Activated CD8-positive, alpha-beta T cell treated with anti-CD3 and anti-CD28 coated beads for 36 hours (primary cell): Measurements from ENCODE around the gene TTC39C. TPM values are rescaled to one million over a fixed set of nuclear protein-coding genes. Genes with fewer than 3 reads are reported as not detected.
"Not testable (repeated sequence)": the region's sequence is repeated elsewhere in the genome, so short reads cannot be mapped to it uniquely, and the experiment has no call there.

Source experiments
- ATAC-seq: fragments of 200-7000 bp; cut with Tn5 transposase; one replicate; pipeline ENCODE4 v1.10.0; 2021; ENCODE audit warnings: mild to moderate bottlenecking, moderate library complexity
- CTCF ChIA-PET: fragments of 350-600 bp; sonication (Branson Sonifier 250); formaldehyde crosslinking; loops from one replicate; lab custom pipeline; 2021; ENCODE audit warnings: antibody characterized with exemption; lab: Charles Lee
- POLR2A ChIA-PET: fragments of 350-600 bp; sonication (Branson Sonifier 250); formaldehyde crosslinking; loops from one replicate; lab custom pipeline; 2021; ENCODE audit warnings: antibody characterized with exemption; lab: Charles Lee
- DNase-seq: peaks from one replicate; pipeline ENCODE4 v3.0.0-alpha.2; 2020
- H3K27ac Mint-ChIP-seq: one replicate; pipeline ENCODE4 v1.8.0; 2021; ENCODE audit warnings: mild to moderate bottlenecking, mixed read lengths
- H3K27me3 Mint-ChIP-seq: one replicate; pipeline ENCODE4 v1.8.0; 2021; ENCODE audit warnings: mixed read lengths
- H3K36me3 Mint-ChIP-seq: one replicate; pipeline ENCODE4 v1.8.0; 2021; ENCODE audit warnings: low read depth, mixed read lengths
- H3K4me1 Mint-ChIP-seq: one replicate; pipeline ENCODE4 v1.8.0; 2021; ENCODE audit warnings: low read depth, mixed read lengths
- H3K4me3 Mint-ChIP-seq: one replicate; pipeline ENCODE4 v1.8.0; 2021; ENCODE audit warnings: mild to moderate bottlenecking, moderate library complexity, mixed read lengths
- H3K9me3 Mint-ChIP-seq: one replicate; pipeline ENCODE4 v1.8.0; 2021; ENCODE audit warnings: mixed read lengths
- CTCF ChIP-seq: fragments of 200-600 bp; IDR thresholded peaks from one replicate; pipeline ENCODE4 v1.8.0; 2022; ENCODE audit warnings: antibody characterized with exemption, mild to moderate bottlenecking
- intact Hi-C: fragments of 100-400 bp; cut with micrococcal nuclease; formaldehyde crosslinking; loops from one replicate; pipeline ENCODE4 v1.10.0; 2022
- total RNA-seq, 2 experiments: library from RNA; stranded (reverse); gene quantifications; one replicate each; pipeline ENCODE4 v1.2.3, GENCODE V29; 2021

The TTC39C gene
- total RNA-seq, 2 experiments from 2014 or later: 37.9 to 43.0 TPM

- Mint-ChIP-seq H3K27ac (no peak overlapping the region), H3K4me3 (peak overlapping the region; percentile 77), H3K4me1 (peaks cover 11% of the 10 kb centered on the region), H3K36me3 (peaks cover 1% of the 10 kb centered on the region), H3K27me3 (peaks cover 11% of the 10 kb centered on the region), H3K9me3 (no peaks in the 10 kb centered on the region)
- CTCF ChIA-PET: interaction anchor here (0.8 to 2.1 kb wide), 3 partner anchors 219 to 350 kb away, joined by 3 to 6 read pairs (median 5); no protein-coding TSS in a partner anchor
- POLR2A ChIA-PET: interaction anchor here (0.5 to 1.2 kb wide), 2 partner anchors 170 to 1454 kb away, joined by 3 read pairs; no protein-coding TSS in a partner anchor
- intact Hi-C loops: no loop called here
- TF ChIP-seq CTCF: no peak
- ATAC-seq: peak; percentile 22
- DNase-seq: no peak
Measured at GRCh38 chr18:24138409-24138788, 123.8 kb downstream of the TTC39C start.

GRCh38 chr18:24138789-24139616 is 124.4 kb downstream of the TTC39C start, which contains the start of gene CABYR:
Gene CABYR (plus strand): TSS chr18:24139062. CDS start chr18:24143115, 4,053 bp downstream.
- Mint-ChIP-seq H3K36me3 (peaks cover 1% of the 10 kb centered on the region), H3K27me3 (peaks cover 12% of the 10 kb centered on the region), H3K4me1 (peaks cover 11% of the 10 kb centered on the region), H3K4me3 (peak within 1 kb of the TSS; percentile 77), H3K27ac (peak within 1 kb of the TSS; percentile 14), H3K9me3 (no peaks in the 10 kb centered on the region)
- DNase-seq (peak; percentile 81), ATAC-seq (peak; percentile 97)
- intact Hi-C loops: no loop called here
- ChIA-PET CTCF (interaction anchor here (0.8 to 2.1 kb wide), 3 partner anchors 219 to 350 kb away, joined by 3 to 6 read pairs (median 5); no protein-coding TSS in a partner anchor), POLR2A (interaction anchor here (0.5 to 1.2 kb wide), 2 partner anchors 171 to 1454 kb away, joined by 3 read pairs; no protein-coding TSS in a partner anchor)
- no peak for TF ChIP-seq CTCF

- POLR2A ChIA-PET: no interaction called here
- no peaks in the 10 kb centered on the region for H3K36me3 Mint-ChIP-seq
- CTCF ChIA-PET: interaction anchor here (1.8 kb wide), 1 partner anchor 222 kb away, joined by 6 read pairs; no protein-coding TSS in a partner anchor
- DNase-seq: no peak
- no peak for TF ChIP-seq CTCF
- peaks cover 11% of the 10 kb centered on the region for H3K4me1 Mint-ChIP-seq
- H3K4me3 Mint-ChIP-seq: no peak overlapping the region
- ATAC-seq: no peak
- intact Hi-C loops: no loop called here
- H3K27me3 Mint-ChIP-seq: peaks cover 20% of the 10 kb centered on the region
- H3K27ac Mint-ChIP-seq: no peak overlapping the region
- H3K9me3 Mint-ChIP-seq: no peaks in the 10 kb centered on the region
Measured at GRCh38 chr18:24140697-24141096, 126.1 kb downstream of the TTC39C start.

GRCh38 chr18:24142376-24142775 is 127.8 kb downstream of the TTC39C start:
- Mint-ChIP-seq H3K4me3 (no peak overlapping the region), H3K27me3 (peaks cover 23% of the 10 kb centered on the region), H3K9me3 (no peaks in the 10 kb centered on the region), H3K36me3 (no peaks in the 10 kb centered on the region), H3K27ac (no peak overlapping the region), H3K4me1 (peaks cover 8% of the 10 kb centered on the region)
- DNase-seq (no peak), ATAC-seq (no peak)
- no peak for TF ChIP-seq CTCF
- intact Hi-C loops: no loop called here
- CTCF ChIA-PET: interaction anchor here (1.0 to 1.8 kb wide), 2 partner anchors 34 to 224 kb away, joined by 3 to 6 read pairs; no protein-coding TSS in a partner anchor
- POLR2A ChIA-PET: no interaction called here

GRCh38 chr18:24149591-24149990 is 135.0 kb downstream of the TTC39C start:
- H3K4me1 Mint-ChIP-seq, intact Hi-C loops, CTCF ChIA-PET, DNase-seq, ATAC-seq, H3K4me3 Mint-ChIP-seq, H3K9me3 Mint-ChIP-seq, H3K27me3 Mint-ChIP-seq, POLR2A ChIA-PET, H3K36me3 Mint-ChIP-seq, H3K27ac Mint-ChIP-seq: not testable (repeated sequence)
